ENCODE results near the gene MEG3.
A peak's percentile ranks its signal among the peaks of the same experiment; 100 is the strongest.

MEG3 gene

GRCh38 chr14:100885617-100886016 is 59.7 kb downstream of the MEG3 start:
- TF ChIP-seq CTCF (conservative IDR thresholded peaks at IDR 0.05; ENCODE audit: control insufficient read depth, insufficient read depth, low read depth, low read length), result peak; percentile 1
- H3K4me3 ChIP-seq (ENCODE audit: control insufficient read depth, low read depth, low read length), result no peak overlapping the region
- DNase-seq (ENCODE audit: low read depth), result no peak

- no peak for DNase-seq (ENCODE audit: low read depth)
- TF ChIP-seq CTCF (conservative IDR thresholded peaks at IDR 0.05; ENCODE audit: control insufficient read depth, insufficient read depth, low read depth, low read length), result no peak
- H3K4me3 ChIP-seq (ENCODE audit: control insufficient read depth, low read depth, low read length), result no peak overlapping the region
Measured at GRCh38 chr14:100887728-100888335, 61.9 kb downstream of the MEG3 start.

- no peak for DNase-seq (ENCODE audit: low read depth)
- no peak overlapping the region for H3K4me3 ChIP-seq (ENCODE audit: control insufficient read depth, low read depth, low read length)
- TF ChIP-seq CTCF (conservative IDR thresholded peaks at IDR 0.05; ENCODE audit: control insufficient read depth, insufficient read depth, low read depth, low read length), result no peak
Measured at GRCh38 chr14:100888789-100889315, 62.9 kb downstream of the MEG3 start.

- DNase-seq (ENCODE audit: low read depth), result no peak
- TF ChIP-seq CTCF (conservative IDR thresholded peaks at IDR 0.05; ENCODE audit: control insufficient read depth, insufficient read depth, low read depth, low read length), result no peak
- no peak overlapping the region for H3K4me3 ChIP-seq (ENCODE audit: control insufficient read depth, low read depth, low read length)
Measured at GRCh38 chr14:100889641-100890040, 63.7 kb downstream of the MEG3 start.

GRCh38 chr14:100890061-100890850 is 64.3 kb downstream of the MEG3 start:
- no peak for DNase-seq (ENCODE audit: low read depth)
- no peak overlapping the region for H3K4me3 ChIP-seq (ENCODE audit: control insufficient read depth, low read depth, low read length)
- no peak for TF ChIP-seq CTCF (conservative IDR thresholded peaks at IDR 0.05; ENCODE audit: control insufficient read depth, insufficient read depth, low read depth, low read length)

- TF ChIP-seq CTCF (conservative IDR thresholded peaks at IDR 0.05; ENCODE audit: control insufficient read depth, insufficient read depth, low read depth, low read length), result no peak
- DNase-seq (ENCODE audit: low read depth), result no peak
- no peak overlapping the region for H3K4me3 ChIP-seq (ENCODE audit: control insufficient read depth, low read depth, low read length)
Measured at GRCh38 chr14:100891051-100891450, 65.1 kb downstream of the MEG3 start.

Data from fibroblast of mammary gland (primary cell).